ENCODE measurements around the gene MIA2.

Gene MIA2

GRCh38 chr14:39303115-39303514 is 69.4 kb downstream of the MIA2 start:
- no peak overlapping the region for H3K27ac ChIP-seq
- no peak for TF ChIP-seq CTCF (IDR thresholded peaks at IDR 0.05)
- no peak for TF ChIP-seq ZFX (IDR thresholded peaks at IDR 0.05; ENCODE audit: borderline replicate concordance)

GRCh38 chr14:39307815-39308214 is 74.1 kb downstream of the MIA2 start:
- H3K27ac ChIP-seq: no peak overlapping the region
- TF ChIP-seq ZFX (IDR thresholded peaks at IDR 0.05; ENCODE audit: borderline replicate concordance) (no peak), CTCF (IDR thresholded peaks at IDR 0.05) (no peak)

- TF ChIP-seq CTCF (IDR thresholded peaks at IDR 0.05): no peak
- TF ChIP-seq ZFX (IDR thresholded peaks at IDR 0.05; ENCODE audit: borderline replicate concordance): no peak
- H3K27ac ChIP-seq: no peak overlapping the region
Measured at GRCh38 chr14:39310051-39310450, 76.3 kb downstream of the MIA2 start.

GRCh38 chr14:39315859-39316444 is 82.2 kb downstream of the MIA2 start:
- no peak overlapping the region for H3K27ac ChIP-seq
- no peak for TF ChIP-seq ZFX (IDR thresholded peaks at IDR 0.05; ENCODE audit: borderline replicate concordance)
- no peak for TF ChIP-seq CTCF (IDR thresholded peaks at IDR 0.05)

- no peak overlapping the region for H3K27ac ChIP-seq
Measured at GRCh38 chr14:39316830-39317553, 83.3 kb downstream of the MIA2 start.

GRCh38 chr14:39318574-39318973 is 84.9 kb downstream of the MIA2 start:
- no peak for TF ChIP-seq CTCF (IDR thresholded peaks at IDR 0.05)
- no peak overlapping the region for H3K27ac ChIP-seq

More at GRCh38 chr14:39316830-39317553, 83.3 kb downstream of the MIA2 start:
- TF ChIP-seq ZFX (IDR thresholded peaks at IDR 0.05; ENCODE audit: borderline replicate concordance): no peak
- TF ChIP-seq CTCF (IDR thresholded peaks at IDR 0.05): no peak

- H3K27ac ChIP-seq: no peak overlapping the region
Measured at GRCh38 chr14:39319381-39319780, 85.7 kb downstream of the MIA2 start.

More at GRCh38 chr14:39319381-39319780, 85.7 kb downstream of the MIA2 start:
- TF ChIP-seq ZFX (IDR thresholded peaks at IDR 0.05; ENCODE audit: borderline replicate concordance) (no peak), CTCF (IDR thresholded peaks at IDR 0.05) (no peak)

All from 22Rv1 (cell line).